CD14-positive monocyte (primary cell): ENCODE data around the gene ADIPOR1. TPM values are rescaled to one million over a fixed set of nuclear protein-coding genes. Genes with fewer than 3 reads are reported as not detected.

Source experiments
- DNase-seq, 3 donors: peaks; one replicate each; pipeline ENCODE4 v3.0.0-alpha.2; 2011 to 2022
- H2AFZ ChIP-seq: 2 replicates; pipeline ENCODE4 v1.6.0; 2012; ENCODE audit warnings: mild to moderate bottlenecking, low read depth, low read length, inconsistent platforms; ENCODE audit not compliant: insufficient read depth, poor library complexity, severe bottlenecking
- H3K27ac ChIP-seq, 2 donors: 1 replicate in 1 of 2; 2 replicates in 1 of 2; pipeline ENCODE4 v1.5.1; 2012 to 2013; ENCODE audit warnings: low read length in 2 of 2, control low read depth in 1 of 2, inconsistent platforms in 1 of 2, low read depth in 1 of 2, mild to moderate bottlenecking in 1 of 2
- H3K27me3 ChIP-seq, 2 donors: one replicate each; pipeline versions ENCODE4 v1.6.0 to v1.6.1; 2011 to 2013; ENCODE audit warnings: low read length in 2 of 2; ENCODE audit not compliant: control insufficient read depth in 2 of 2, insufficient read depth in 2 of 2
- H3K36me3 ChIP-seq, 2 donors: replicated peaks in 1 of 2; 1 replicate in 1 of 2; 2 replicates in 1 of 2; pipeline versions ENCODE4 v1.5.1 to v1.6.1; 2012 to 2013; ENCODE audit warnings: low read length in 2 of 2, control low read depth in 1 of 2, inconsistent platforms in 1 of 2, mild to moderate bottlenecking in 1 of 2; ENCODE audit not compliant: insufficient read depth in 2 of 2, control insufficient read depth in 1 of 2
- H3K4me1 ChIP-seq, 2 donors: 1 replicate in 1 of 2; 2 replicates in 1 of 2; pipeline versions ENCODE4 v1.5.1 to v1.6.1; 2012 to 2013; ENCODE audit warnings: low read length in 2 of 2, control low read depth in 1 of 2, inconsistent platforms in 1 of 2, mild to moderate bottlenecking in 1 of 2, moderate library complexity in 1 of 2; ENCODE audit not compliant: insufficient read depth in 2 of 2, control insufficient read depth in 1 of 2
- H3K4me2 ChIP-seq: replicated peaks from 2 replicates; pipeline ENCODE3; 2012; ENCODE audit warnings: low read length, moderate library complexity, mild to moderate bottlenecking; ENCODE audit not compliant: poor library complexity, severe bottlenecking; ENCODE audit errors: extremely low read depth
- H3K4me3 ChIP-seq, 3 experiments: fragments of 200-600 bp in 1 of 3; sonication (generic) in 1 of 3; replicated peaks in 1 of 3; 1 replicate in 2 of 3; 2 replicates in 1 of 3; pipeline ENCODE4 v1.5.1; 2011 to 2013; ENCODE audit warnings: low read length in 3 of 3, mild to moderate bottlenecking in 3 of 3, control low read depth in 2 of 3, low read depth in 2 of 3, inconsistent platforms in 1 of 3, moderate library complexity in 1 of 3
- H3K79me2 ChIP-seq: 2 replicates; pipeline ENCODE4 v1.6.0; 2012; ENCODE audit warnings: mild to moderate bottlenecking, control low read depth, inconsistent platforms, low read length, moderate library complexity; ENCODE audit not compliant: insufficient read depth
- H3K9ac ChIP-seq: 2 replicates; pipeline ENCODE4 v1.6.0; 2017; ENCODE audit warnings: low read length, mild to moderate bottlenecking; ENCODE audit not compliant: insufficient read depth, poor library complexity, severe bottlenecking
- H3K9me3 ChIP-seq, 2 donors: replicated peaks in 1 of 2; 1 replicate in 1 of 2; 2 replicates in 1 of 2; pipeline versions ENCODE4 v1.5.1 to v1.6.1; 2012 to 2013; ENCODE audit warnings: low read length in 2 of 2, control low read depth in 1 of 2; ENCODE audit not compliant: control insufficient read depth in 1 of 2, insufficient read depth in 1 of 2
- H4K20me1 ChIP-seq: 2 replicates; pipeline ENCODE4 v1.6.0; 2012; ENCODE audit warnings: mild to moderate bottlenecking, low read length, control low read depth, moderate library complexity; ENCODE audit not compliant: insufficient read depth
- H3K27ac Mint-ChIP-seq, 7 donors: one replicate each; pipeline ENCODE4 v1.8.0; 2020; ENCODE audit warnings: mild to moderate bottlenecking in 7 of 7, mixed read lengths in 7 of 7, moderate library complexity in 6 of 7, inconsistent platforms in 2 of 7
- H3K27me3 Mint-ChIP-seq, 3 donors: one replicate each; pipeline ENCODE4 v1.8.0; 2021 to 2022; ENCODE audit warnings: low read depth in 3 of 3, mild to moderate bottlenecking in 3 of 3, mixed read lengths in 3 of 3, moderate library complexity in 3 of 3, inconsistent platforms in 1 of 3
- H3K36me3 Mint-ChIP-seq, 2 donors: one replicate each; pipeline ENCODE4 v1.8.0; 2020; ENCODE audit warnings: mixed read lengths in 2 of 2, inconsistent platforms in 1 of 2, mild to moderate bottlenecking in 1 of 2
- H3K4me1 Mint-ChIP-seq: one replicate; pipeline ENCODE4 v1.8.0; 2020; ENCODE audit warnings: mild to moderate bottlenecking, mixed read lengths
- H3K4me3 Mint-ChIP-seq, 2 donors: one replicate each; pipeline ENCODE4 v1.8.0; 2020; ENCODE audit warnings: mild to moderate bottlenecking in 2 of 2, mixed read lengths in 2 of 2, moderate library complexity in 1 of 2
- H3K9me3 Mint-ChIP-seq, 7 donors: one replicate each; pipeline ENCODE4 v1.8.0; 2020 to 2022; ENCODE audit warnings: mixed read lengths in 7 of 7, mild to moderate bottlenecking in 6 of 7, moderate library complexity in 6 of 7, inconsistent platforms in 2 of 7
- CTCF ChIP-seq: fragments of 200-600 bp; IDR thresholded peaks from one replicate; pipeline ENCODE4 v1.8.0; 2022; ENCODE audit warnings: antibody characterized with exemption, mild to moderate bottlenecking
- WGBS: methylation state at CpG from one replicate; pipeline ENCODE4 v1.1.5; 2013; ENCODE audit warnings: missing lambda C conversion rate; ENCODE audit not compliant: insufficient coverage; 5-methylcytosine and 5-hydroxymethylcytosine counted together
- intact Hi-C, 2 donors: fragments of 100-400 bp; cut with micrococcal nuclease; formaldehyde crosslinking; loops; one replicate each; pipeline versions ENCODE4 v1.15.0 to v1.15.1; 2023
- polyA plus RNA-seq, 3 donors: library from polyadenylated mRNA; depleted of rRNA in 1 of 3; unstranded in 2 of 3; stranded (reverse) in 1 of 3; fragments of 300-500 nt in 2 of 3; fragments of >200 nt in 1 of 3; fragmentation: Illumina TruSeq in 2 of 3; gene quantifications; 1 replicate in 2 of 3; 2 replicates in 1 of 3; pipeline ENCODE4 v1.2.3, GENCODE V29; 2012 to 2021

ADIPOR1 gene
- polyA plus RNA-seq, 3 donors, result 140 to 216 (median 197) TPM

- no peaks in the 10 kb centered on the region for H3K27me3 Mint-ChIP-seq
- Histone ChIP-seq H3K9ac (no peak overlapping the region), H3K4me3 (no peak overlapping the region), H3K27ac (peak overlapping the region in 1 of 2 donors; percentile 95), H3K4me1 (peaks cover 41 to 49% of the 10 kb centered on the region in 2 donors), H3K79me2 (peaks cover 61% of the 10 kb centered on the region), H4K20me1 (peaks cover 29% of the 10 kb centered on the region), H3K9me3 (no peaks in the 10 kb centered on the region), H3K27me3 (no peaks in the 10 kb centered on the region), H3K4me2 (no peak overlapping the region), H3K36me3 (peaks cover 36 to 59% of the 10 kb centered on the region in 2 donors), H2AFZ (no peak overlapping the region)
- no peak for TF ChIP-seq CTCF
- H3K27ac Mint-ChIP-seq, result peak overlapping the region in 6 of 7 donors; percentile 86 to 99 (median 98)
- H3K9me3 Mint-ChIP-seq, result no peaks in the 10 kb centered on the region
- no peak overlapping the region for H3K4me3 Mint-ChIP-seq
- peaks cover 56 to 68% of the 10 kb centered on the region in 2 donors for H3K36me3 Mint-ChIP-seq
- DNase-seq, result no peak
- no CpG with 5 or more reads among the region's 2 CpGs for WGBS
- H3K4me1 Mint-ChIP-seq, result peaks cover 51% of the 10 kb centered on the region
- intact Hi-C loops, result loop anchor here in 1 of 2 donors (10.0 kb wide), 1 partner anchor 53 kb away; the partner anchor contains the start of gene TMEM183A
Observed at GRCh38 chr1:202951437-202951836, 6.7 kb downstream of the ADIPOR1 start.

- no peak overlapping the region for H3K27ac Mint-ChIP-seq
- no peak for DNase-seq
- Histone ChIP-seq H3K79me2 (peaks cover 12% of the 10 kb centered on the region), H3K9ac (no peak overlapping the region), H4K20me1 (peaks cover 43% of the 10 kb centered on the region), H3K4me2 (no peak overlapping the region), H3K27ac (no peak overlapping the region), H3K9me3 (no peaks in the 10 kb centered on the region), H3K4me1 (no peaks in the 10 kb centered on the region), H2AFZ (no peak overlapping the region), H3K27me3 (no peaks in the 10 kb centered on the region), H3K36me3 (peaks cover 90 to 100% of the 10 kb centered on the region in 2 donors), H3K4me3 (no peak overlapping the region)
- peaks cover 86 to 98% of the 10 kb centered on the region in 2 donors for H3K36me3 Mint-ChIP-seq
- intact Hi-C loops, result no loop called here
- no CpG with 5 or more reads among the region's 2 CpGs for WGBS
- no peaks in the 10 kb centered on the region for H3K4me1 Mint-ChIP-seq
- no peak for TF ChIP-seq CTCF
- no peaks in the 10 kb centered on the region for H3K9me3 Mint-ChIP-seq
- H3K4me3 Mint-ChIP-seq, result no peak overlapping the region
- no peaks in the 10 kb centered on the region for H3K27me3 Mint-ChIP-seq
Observed at GRCh38 chr1:202945483-202945882, 12.6 kb downstream of the ADIPOR1 start.
